ENCODE measurements around the gene NR1D1.
"Not testable (repeated sequence)": the region's sequence is repeated elsewhere in the genome, so short reads cannot be mapped to it uniquely, and the experiment has no call there.

NR1D1 gene
- total RNA-seq = 20.3 to 28.2 (median 25.3) reads per million in 4 donors

DNA sequence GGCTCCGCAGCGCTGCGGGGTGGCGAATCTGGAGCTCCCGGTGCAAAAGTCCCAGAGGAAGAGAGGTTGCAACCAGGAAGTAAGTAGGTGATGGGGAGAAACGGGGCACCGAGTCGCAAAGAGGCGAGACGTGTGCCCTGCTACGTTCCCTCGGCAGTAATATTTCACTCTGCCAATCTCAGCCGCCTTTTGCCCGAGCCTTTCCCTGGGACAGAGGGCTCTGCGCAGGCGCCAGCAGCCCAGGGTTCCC is at the start of gene NR1D1:
Gene NR1D1, minus strand, starts transcription at position 171 of the 250 bp plus-strand sequence. CDS start 495 bp downstream, outside the sequence.
- DNase-seq = no peak

DNA sequence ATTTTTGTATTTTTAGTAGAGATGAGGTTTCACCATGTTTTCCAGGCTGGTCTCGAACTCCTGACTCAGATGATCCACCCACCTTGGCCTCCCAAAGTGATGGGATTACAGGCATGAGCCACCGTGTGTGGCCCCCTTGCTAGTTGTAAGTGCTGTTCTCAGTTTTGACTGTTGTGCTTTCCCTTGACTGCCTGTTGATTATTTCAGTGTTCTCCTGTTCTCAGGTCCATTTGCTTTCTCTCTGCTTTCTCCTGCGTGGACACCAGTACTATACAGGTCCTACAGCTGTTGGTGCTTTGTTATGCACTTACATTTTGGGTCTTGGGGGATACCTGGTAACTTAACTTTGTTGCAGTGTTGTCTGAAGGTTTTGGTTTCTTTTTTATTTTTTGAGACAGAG is 48.1 kb upstream of the NR1D1 start:
- DNase-seq = no peak

DNA sequence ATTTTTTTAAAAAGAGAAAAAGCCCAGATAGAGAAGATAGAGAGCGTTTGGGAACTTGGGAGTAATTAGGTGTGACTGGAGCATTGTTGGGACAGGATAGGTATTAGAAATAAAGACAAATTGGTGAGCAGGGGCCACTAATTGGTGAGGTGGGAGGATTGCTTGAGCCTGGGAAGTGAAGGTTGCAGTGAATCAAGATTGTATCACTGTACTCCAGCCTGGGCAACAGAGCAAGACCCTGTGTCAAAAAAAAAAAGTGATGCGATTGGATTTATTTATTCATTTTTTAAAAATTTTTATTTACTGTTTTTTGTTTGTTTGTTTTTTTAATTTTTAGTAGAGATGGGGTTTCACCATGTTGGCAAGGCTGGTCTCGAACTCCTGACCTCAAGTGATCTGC is 45.1 kb upstream of the NR1D1 start:
- no peak for DNase-seq

DNA sequence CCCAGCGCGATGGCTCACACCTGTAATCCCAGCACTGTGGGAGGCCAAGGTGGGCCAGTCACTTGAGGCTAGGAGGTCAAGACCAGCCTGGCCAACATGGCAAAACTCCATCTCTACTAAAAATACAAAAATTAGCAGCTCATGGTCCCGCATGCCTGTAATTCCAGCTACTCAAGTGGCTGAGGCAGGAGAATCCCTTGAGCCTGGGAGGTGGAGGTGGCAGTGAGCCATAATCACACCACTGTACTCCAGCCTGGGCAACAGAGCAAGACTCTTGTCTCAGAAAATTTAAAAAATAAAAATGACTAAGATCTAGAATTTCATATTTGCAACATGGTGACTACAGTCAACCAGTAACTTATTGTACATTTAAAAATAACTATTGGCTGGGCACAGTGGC is 42.8 kb upstream of the NR1D1 start:
- not testable (repeated sequence) for DNase-seq

DNA sequence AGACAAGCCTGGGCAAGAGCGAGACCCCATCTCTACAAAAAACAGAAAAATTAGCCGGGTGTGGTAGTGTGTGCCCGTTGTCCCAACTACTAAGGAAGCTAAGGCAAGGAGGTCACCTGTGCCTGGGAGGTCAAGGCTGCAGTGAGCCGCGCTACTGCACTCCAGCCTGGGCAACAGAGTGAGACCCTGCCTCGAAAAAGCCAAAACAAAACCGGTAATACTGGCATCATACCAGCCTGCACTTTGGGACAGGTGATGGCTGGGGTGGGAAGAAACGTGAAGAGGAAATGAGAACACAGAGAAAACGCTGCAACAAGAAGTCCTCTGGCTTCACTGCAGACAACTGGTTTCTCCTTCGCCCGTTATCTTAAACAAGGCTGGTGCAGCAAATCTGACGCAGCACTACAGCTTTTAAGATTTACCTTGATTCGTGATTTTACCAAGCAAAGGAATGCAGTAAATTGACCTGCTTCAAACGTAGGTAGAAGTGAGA is 39.2 kb upstream of the NR1D1 start:
- peak in 1 of 5 donors; percentile 5 for DNase-seq

DNA sequence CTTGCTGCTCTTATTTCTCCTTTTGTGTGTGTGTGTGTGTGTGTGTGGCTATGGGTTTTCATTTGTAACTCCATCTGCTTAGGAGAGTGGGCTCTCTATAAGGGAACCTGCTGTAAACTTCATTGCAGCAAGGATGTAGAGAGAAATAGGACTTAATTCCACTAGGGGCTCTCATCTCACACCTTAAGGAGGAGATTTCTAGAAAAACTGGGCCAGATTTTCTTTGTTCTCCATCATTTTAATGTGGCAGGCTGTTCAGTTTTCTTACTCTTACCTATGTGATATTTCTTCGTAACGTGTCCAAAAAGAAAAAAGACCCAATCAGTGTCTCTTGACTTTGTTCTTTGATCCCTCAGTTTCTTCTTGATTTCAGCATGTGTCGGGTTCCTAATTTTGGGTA is 35.4 kb upstream of the NR1D1 start:
- no peak for DNase-seq

DNA sequence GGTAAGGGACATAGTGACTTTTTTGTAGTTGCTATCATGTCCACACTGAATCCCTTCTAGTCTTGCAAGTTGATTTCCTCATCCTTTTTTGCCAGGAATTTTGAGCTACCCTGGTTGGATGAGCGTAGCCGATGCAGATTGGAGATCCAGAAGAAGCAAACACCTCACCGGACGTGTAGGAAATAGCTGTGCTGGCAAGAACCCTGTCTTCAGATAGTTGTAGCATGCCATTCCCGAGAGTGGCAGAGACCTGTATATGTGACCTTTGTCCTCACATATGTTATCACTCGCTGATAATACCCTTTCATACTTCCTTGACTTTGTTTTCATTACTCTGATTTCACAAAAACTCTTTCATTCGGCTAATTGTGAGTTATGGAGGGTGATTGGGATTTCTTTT is 33.8 kb upstream of the NR1D1 start:
- no peak for DNase-seq

DNA sequence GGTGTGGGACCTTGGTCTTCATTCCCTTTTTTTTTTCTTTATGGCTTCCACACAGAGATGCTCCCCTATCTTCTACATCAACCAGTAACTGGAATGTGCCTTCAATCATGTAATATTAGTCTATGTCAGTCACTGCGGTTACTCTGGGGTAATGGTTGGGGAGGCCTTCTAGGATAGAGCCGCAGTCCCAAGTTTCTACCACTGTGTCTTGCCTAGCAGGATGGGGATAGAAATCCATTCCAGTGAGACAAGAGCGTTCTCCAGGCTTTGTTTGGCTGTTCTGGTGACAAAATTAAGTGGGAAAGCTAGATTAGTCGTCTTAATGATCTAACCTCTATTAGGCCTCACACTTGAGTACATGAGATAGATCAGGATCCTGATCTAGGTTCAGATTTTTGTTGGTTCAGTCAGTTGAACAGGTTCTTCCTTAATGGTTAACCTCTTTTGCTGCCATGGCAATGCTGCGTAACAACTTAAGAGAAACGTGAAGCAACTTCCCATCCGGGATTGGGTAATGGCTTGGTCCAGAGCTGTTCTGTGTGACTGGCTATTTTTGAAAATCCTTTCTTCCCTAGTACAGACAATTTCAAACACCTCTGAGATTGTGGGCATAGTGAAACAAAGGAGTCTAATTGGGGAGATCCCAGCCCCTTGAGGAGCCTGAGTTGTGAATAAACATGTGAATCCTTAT is 30.1 kb upstream of the NR1D1 start:
- no peak for DNase-seq

DNA sequence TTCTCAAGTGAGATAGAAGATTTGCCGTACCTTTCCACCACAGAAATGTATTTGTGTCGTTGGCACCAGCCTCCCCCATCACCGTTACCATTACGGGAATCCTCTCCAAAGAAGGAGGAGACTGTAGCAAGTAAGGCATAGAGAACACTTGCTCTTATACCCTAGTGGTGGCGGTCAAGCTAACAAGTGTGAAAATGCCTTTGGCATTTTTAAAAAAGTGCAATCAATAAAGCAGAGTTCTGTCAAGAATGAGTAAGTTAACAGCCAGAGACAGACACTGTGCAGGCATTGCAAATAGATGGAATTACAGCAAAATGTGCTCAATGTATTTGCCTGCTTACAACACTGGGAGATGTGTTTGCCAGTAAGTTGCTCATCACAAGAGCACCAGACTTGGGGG is 29.1 kb upstream of the NR1D1 start:
- no peak for DNase-seq

DNA sequence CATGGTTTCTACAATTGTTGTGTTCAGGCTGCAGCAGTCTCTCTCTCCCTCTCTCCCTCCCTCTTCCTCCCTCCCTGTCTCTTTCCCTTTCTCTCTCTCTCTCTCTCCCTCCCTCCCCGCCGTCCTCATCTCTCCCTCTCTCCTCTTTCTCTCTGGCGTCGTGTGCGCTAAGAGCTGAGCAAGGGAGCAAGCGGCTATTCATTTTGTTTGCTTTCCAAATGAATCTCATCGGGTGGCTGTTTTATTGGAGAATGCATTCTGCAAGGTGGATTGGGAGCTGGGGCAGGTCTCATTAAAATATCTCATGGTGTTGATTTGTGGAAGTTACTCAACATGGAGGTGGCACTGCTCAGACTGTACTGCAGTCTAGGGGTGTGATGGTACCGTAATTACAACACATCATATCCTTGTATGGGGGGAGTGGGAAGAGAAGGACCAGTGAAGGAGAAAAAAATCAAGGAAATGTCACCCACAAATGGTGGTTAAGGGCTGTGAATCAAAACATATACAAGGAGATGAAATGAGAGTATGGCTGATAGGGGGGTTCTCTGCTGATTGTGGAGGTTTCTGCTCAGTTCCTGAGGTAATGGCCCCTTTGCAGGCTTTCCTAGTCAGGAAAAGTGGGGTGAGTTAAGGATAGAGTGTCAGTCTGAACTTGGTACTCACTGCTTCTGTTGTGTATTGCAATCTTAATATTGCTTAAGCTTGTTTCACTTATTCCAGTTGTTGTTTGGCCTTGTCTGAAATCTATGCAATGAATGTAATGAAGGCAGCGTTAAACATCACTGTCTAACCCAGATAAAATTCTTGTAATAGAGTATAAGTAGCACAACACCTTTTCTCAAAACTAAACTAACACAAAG is 24.1 kb upstream of the NR1D1 start:
- DNase-seq = no peak

DNA sequence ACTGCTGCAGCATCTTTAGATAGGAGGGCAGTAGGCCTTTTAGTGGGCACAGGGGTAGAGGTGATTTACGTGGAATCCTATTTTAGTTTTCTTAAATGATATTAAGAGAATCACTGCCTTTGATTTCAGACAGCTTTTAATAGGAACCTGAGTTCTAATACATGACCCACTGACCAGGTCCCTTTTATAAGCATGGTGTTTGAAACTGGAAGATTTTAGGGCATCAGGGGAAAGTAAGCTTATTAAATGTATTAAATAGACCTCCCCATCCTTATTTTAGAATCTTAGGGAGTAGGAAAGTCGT is 23.4 kb upstream of the NR1D1 start:
- DNase-seq = no peak

DNA sequence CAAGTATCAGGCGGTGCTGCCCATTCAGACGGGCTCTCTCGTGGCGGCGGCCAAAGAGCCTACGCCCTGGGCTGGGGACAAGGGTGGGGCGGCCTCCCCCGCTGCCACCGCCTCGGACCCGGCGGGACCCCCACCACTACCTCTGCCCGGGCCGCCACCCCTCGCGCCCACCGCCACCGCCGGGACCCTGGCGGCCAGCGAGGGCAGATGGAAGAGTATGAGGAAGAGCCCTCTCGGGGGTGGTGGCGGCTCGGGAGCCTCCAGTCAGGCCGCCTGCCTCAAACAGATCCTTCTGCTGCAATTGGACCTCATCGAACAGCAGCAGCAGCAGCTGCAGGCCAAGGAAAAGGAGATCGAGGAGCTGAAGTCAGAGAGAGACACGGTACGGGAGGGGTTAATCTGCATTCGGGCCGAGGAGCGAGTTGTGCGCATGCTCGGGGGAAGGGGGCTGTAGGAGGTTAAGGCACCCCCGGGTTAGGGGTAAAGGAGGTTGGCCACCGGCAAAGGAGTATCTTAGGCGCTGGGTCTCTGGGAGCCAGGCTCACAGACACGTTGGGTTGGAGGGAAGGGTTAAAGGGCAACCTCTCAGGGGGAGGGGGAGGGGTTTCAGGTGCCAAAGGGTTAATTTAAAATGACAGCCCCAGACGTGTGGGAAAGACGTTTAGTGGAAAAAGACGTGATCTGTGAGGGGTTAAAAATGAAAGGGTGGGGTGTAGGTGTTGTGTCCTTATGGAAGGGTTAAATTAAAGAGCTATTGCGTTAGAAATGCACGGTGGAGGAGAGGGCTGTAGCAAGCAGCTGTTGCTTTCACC is 22.8 kb upstream of the NR1D1 start:
- DNase-seq = peak in 4 of 5 donors; percentile 38 to 65 (median 43)

DNA sequence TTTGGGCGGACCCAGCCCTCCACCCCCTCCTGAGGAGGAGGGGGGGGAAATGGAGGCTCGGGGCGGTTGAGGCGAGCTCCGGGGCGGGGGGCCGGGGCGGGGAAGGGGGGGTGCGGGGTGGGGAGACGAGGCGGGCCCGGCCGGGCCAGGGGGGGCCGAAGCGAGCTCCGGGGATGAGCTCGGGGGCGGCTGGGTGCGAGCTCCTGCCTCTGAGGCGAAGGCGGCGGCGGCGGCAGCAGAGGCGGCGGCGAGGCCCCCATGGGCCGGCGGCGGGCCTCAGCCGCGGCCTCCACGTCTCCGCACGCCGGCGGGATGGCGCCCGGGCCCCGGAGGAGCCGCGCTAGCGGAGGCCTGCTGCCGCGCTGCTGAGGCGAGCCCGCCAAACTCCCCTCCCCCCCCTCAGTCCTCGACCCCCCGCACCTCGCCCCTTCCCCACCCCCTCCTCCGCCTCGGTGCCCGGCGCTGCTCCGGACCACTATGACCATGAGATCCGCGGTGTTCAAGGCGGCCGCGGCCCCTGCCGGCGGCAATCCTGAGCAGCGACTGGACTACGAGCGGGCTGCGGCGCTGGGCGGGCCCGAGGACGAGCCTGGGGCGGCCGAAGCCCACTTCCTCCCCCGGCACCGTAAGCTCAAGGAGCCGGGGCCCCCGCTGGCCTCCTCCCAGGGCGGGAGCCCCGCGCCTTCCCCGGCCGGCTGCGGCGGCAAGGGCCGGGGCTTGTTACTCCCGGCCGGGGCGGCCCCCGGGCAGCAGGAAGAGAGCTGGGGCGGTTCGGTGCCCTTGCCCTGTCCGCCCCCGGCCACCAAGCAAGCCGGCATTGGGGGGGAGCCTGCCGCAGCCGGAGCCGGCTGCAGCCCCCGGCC is 22.0 kb upstream of the NR1D1 start:
- DNase-seq = peak in 3 of 5 donors; percentile 37 to 59 (median 41)

DNA sequence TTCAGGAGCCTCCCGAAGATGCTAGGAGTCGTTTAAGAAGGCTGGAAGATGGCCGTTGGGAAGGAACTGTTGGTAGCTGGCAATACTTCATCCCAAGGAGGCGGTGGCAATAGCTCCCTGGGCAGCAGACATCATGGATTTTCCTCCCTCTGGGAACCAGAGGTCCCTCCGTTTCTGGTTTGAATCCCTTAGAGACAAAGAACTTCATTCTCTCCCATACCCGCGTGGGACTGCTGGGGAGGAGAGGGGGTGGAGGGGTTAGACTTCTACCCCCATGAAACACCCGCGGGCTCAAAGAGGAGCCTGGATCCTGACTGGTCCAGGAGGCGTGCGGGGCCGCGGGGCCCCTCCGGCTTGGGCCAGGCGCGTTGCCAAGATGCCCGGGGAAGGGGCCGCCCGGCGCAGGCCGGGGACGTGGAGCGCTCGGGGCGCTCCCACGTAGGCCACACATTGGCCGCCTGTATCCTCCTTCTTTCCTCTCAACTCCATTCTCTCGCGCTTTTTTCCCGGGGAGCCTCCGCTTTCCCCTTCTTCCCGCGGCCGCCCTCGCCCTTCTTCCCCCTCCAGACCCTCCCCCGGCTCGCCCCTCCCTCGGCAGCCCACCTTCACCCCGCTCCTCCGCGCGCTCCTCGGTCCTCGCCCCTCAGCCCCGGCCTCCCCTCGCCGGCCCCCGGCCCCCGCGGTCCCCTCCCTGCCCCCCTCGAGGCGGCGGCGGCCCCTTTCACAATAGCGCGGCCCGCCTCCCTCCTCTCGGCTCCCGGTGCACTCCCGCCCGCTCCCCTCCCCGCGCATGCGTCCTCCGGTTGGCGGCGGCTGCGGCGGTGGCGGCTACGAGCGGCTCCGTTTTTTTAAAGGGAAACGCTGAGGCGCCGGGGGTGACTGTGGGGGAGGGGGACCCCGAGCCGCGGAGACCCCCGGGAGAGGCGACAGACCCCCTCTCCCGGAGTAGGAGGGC is 21.1 kb upstream of the NR1D1 start, which contains the start of gene MSL1:
Gene MSL1, plus strand, starts transcription at position 791 of the 955 bp plus-strand sequence. CDS start 642 bp downstream, outside the sequence.
- DNase-seq = peak; percentile 73 to 85 (median 80)

DNA sequence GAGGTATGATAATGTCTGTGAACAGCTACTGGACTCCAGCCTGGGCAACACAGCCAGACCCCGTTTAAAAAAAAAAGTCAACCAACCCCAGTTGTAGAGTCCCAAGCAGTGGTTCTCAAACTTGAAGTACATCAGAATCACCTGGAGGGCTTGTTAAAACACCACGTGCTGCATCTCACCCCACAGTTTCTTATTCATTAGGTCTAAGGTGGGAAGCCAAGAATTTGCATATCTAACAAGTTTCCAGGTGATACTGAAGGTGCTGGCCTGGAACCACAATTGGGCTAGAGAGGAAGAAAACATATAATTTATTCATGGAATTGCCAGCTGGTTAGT is 14.7 kb upstream of the NR1D1 start:
- DNase-seq = no peak

DNA sequence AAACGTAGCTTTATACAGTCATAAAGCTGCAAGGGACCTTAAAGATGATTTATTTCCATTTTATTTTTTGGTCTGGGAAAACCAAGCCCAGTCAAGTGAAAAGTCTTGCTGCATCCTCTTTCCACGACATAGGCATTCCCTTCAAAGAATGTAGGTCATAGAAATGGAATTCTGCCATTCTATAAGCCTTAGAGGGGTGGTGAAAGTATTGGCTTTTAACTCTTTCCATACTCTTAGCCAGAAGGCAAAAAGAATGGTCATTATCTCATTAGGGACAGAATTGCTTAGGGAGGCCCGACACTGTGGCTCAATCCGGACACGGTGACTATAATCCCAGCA is 13.5 kb upstream of the NR1D1 start:
- DNase-seq = no peak

DNA sequence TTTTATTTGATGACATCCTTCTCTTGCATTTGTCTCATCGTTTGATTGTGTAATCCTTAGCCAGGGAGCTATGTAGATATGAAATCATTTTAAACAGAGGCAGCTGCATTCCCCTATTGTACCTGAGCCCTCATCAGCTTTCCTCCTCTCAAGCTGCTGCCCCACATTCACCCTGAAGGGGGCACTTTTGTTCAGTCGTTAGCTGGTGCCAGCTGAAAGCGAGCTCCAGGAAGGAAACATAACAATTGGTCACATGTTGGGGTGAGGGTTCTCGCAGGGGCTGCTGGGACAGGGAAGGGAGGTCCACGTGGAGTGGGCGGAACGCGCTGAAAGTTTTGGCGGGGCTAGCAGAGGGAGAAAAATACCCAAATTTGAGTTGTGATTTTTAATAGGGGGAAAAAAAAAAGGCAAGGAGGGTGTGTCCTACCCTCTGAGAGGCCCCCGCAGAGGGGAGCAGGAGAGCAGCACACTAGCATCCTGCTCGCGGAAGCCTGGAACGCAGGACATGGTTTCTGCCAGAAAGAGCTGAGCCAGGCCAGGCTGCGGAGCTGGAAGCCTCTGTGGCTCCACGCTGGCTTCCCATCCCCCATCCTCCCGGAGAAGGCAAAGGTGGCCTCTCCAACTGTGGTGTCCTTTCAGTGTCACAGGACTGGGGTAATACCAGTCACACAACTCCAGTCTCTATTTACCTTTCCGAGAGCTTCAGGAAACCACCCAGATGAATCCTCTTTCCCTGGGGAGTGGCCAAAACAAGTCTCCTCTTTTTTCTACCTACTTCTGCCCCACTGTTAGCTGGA is 12.9 kb upstream of the NR1D1 start:
- peak; percentile 76 to 93 (median 87) for DNase-seq

DNA sequence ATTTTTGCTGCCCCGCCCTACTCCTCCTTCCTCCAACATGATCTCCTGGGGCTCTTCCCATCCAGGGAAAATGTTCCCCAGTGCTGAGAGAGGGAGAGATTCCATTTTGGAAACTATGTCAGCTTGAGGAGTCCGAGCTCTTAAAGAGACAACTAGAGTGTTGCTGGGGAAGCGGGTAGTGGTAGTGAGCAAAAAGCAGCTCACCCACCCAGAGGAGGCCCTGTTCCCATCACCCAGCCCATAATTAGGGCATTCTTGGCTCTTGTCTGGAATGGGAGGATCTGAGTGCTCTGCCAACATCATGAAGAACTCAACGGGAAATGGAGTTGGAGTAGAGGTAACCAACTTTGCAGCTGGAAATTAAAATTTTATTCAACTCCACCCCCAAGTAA is 12.3 kb upstream of the NR1D1 start:
- DNase-seq = no peak

DNA sequence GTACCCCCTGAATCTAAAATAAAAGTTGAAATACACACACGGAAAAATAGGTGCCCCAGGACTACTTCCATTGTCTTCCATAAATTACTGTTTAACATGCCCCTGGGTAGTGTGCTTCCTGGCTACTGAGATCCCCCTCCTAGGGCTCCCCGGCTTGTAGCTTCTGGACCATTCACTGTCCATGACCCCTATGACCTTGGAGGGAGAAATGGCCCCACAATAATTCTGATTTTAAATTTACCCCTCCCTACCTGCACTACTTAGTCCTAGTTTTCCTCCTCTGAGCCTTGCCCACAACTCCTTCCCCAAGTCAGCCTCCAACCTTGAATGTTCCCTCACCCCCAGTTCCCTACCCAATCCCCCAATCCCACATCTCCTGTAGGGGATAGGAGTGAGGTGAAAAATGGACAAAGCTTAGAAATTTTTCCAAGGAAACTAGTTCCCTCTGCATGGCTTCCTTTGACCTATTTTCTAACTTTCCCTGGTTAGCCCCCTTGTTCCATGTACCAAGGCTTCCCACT is 11.9 kb upstream of the NR1D1 start:
- DNase-seq = no peak

Data from T-helper 1 cell (primary cell).